ENCODE data around the gene GPC1. TPM values are rescaled to one million over a fixed set of nuclear protein-coding genes. Genes with fewer than 3 reads are reported as not detected.

GPC1 gene
- total and polyA plus RNA-seq, 2 donors (not counting 1 experiment from before 2014, with no cell fraction given) = 147 to 218 TPM

DNA sequence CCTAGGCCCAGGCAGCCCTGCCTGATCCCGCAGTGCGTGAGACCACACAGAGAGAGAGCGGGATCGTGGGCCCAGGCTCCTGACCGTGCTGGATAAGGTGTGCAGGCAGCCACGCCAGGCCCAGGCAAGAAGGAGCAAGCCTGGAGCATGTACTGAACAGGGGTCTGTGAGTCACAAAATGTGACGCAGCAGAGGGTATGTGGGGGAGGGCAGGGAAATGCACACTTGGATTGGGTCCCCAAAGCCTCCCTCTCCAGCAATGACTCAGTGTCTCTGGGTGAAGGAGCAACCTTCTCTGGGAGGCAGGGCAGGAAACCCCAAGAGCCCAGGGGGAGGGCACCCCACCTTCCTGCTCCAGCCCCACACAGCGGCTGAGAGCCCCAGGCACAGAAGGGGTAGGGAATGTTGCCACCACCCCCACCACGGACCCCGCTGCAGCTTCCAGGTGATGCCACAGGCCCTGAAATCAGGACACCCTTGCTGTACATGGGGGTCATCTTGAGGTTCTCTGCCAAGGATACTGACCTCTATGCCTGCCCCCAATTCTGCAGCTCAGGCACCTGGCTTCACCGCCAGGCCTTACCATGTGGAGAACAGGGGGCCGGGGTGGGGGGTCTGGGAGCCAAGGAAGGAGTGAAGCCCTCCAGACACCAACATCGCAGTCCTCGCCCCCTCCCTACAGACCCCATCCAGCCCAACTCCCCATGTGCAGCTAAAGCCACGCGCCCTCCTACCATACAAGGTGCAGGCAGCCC, 1.3 kb upstream of the GPC1 start:
- DNase-seq (ENCODE audit: low read depth in 2 of 2) = peak; percentile 95 to 97
- no peaks in the 10 kb centered on the region for H4K20me1 ChIP-seq (ENCODE audit: control insufficient read depth, extremely low read depth, insufficient read depth, low read length)
- peak overlapping the region; percentile 39 for H3K9ac ChIP-seq (ENCODE audit: insufficient read depth, low read length)
- peak overlapping the region; percentile 11 to 68 (median 41) for H3K4me3 ChIP-seq (replicated peaks in 1 of 4; ENCODE audit: control extremely low read depth in 1 of 4, insufficient read depth in 1 of 4, low read depth in 3 of 4, low read length in 4 of 4)
- H2AFZ ChIP-seq (ENCODE audit: low read length) = no peak overlapping the region
- peak overlapping the region; percentile 76 for H3K4me2 ChIP-seq (ENCODE audit: extremely low read depth, insufficient read depth, low read length)
- no peaks in the 10 kb centered on the region for H3K36me3 ChIP-seq (ENCODE audit: control insufficient read depth, insufficient read depth, low read length)
- H3K79me2 ChIP-seq (ENCODE audit: control insufficient read depth, insufficient read depth, low read length) = peaks cover 30% of the 10 kb centered on the region
- no peak for TF ChIP-seq EZH2 (IDR thresholded peaks at IDR 0.05; ENCODE audit: low read length, missing control alignments)
- TF ChIP-seq CTCF (conservative IDR thresholded peaks at IDR 0.05 in 1 of 2, IDR thresholded peaks at IDR 0.05 in 1 of 2; ENCODE audit: low read depth in 1 of 2, low read length in 2 of 2) = no peak
- peaks cover 21% of the 10 kb centered on the region for H3K4me1 ChIP-seq (ENCODE audit: control insufficient read depth, extremely low read depth, insufficient read depth, low read length)
- H3K9me3 ChIP-seq (ENCODE audit: control insufficient read depth, insufficient read depth, low read depth, low read length) = no peaks in the 10 kb centered on the region
- no peaks in the 10 kb centered on the region for H3K27me3 ChIP-seq (ENCODE audit: control insufficient read depth, insufficient read depth, low read length)
- H3K27ac ChIP-seq (ENCODE audit: insufficient read depth, low read length) = peak overlapping the region; percentile 88

GRCh38 chr2:240434728-240435456, 571 bp upstream of the GPC1 start:
- Histone ChIP-seq H3K4me3 (replicated peaks in 1 of 4; ENCODE audit: control extremely low read depth in 1 of 4, insufficient read depth in 1 of 4, low read depth in 3 of 4, low read length in 4 of 4) (peak overlapping the region; percentile 11 to 68 (median 41)), H3K4me2 (ENCODE audit: extremely low read depth, insufficient read depth, low read length) (peak overlapping the region; percentile 76), H3K27me3 (ENCODE audit: control insufficient read depth, insufficient read depth, low read length) (no peaks in the 10 kb centered on the region), H3K9ac (ENCODE audit: insufficient read depth, low read length) (peak overlapping the region; percentile 65), H3K9me3 (ENCODE audit: control insufficient read depth, insufficient read depth, low read depth, low read length) (no peaks in the 10 kb centered on the region), H3K27ac (ENCODE audit: insufficient read depth, low read length) (peak overlapping the region; percentile 88), H2AFZ (ENCODE audit: low read length) (no peak overlapping the region), H3K4me1 (ENCODE audit: control insufficient read depth, extremely low read depth, insufficient read depth, low read length) (peaks cover 21% of the 10 kb centered on the region), H4K20me1 (ENCODE audit: control insufficient read depth, extremely low read depth, insufficient read depth, low read length) (no peaks in the 10 kb centered on the region), H3K79me2 (ENCODE audit: control insufficient read depth, insufficient read depth, low read length) (peaks cover 38% of the 10 kb centered on the region), H3K36me3 (ENCODE audit: control insufficient read depth, insufficient read depth, low read length) (no peaks in the 10 kb centered on the region)
- peak; percentile 88 to 93 for DNase-seq (ENCODE audit: low read depth in 2 of 2)
- TF ChIP-seq CTCF (conservative IDR thresholded peaks at IDR 0.05 in 1 of 2, IDR thresholded peaks at IDR 0.05 in 1 of 2; ENCODE audit: low read depth in 1 of 2, low read length in 2 of 2) (no peak), EZH2 (IDR thresholded peaks at IDR 0.05; ENCODE audit: low read length, missing control alignments) (no peak)

DNA sequence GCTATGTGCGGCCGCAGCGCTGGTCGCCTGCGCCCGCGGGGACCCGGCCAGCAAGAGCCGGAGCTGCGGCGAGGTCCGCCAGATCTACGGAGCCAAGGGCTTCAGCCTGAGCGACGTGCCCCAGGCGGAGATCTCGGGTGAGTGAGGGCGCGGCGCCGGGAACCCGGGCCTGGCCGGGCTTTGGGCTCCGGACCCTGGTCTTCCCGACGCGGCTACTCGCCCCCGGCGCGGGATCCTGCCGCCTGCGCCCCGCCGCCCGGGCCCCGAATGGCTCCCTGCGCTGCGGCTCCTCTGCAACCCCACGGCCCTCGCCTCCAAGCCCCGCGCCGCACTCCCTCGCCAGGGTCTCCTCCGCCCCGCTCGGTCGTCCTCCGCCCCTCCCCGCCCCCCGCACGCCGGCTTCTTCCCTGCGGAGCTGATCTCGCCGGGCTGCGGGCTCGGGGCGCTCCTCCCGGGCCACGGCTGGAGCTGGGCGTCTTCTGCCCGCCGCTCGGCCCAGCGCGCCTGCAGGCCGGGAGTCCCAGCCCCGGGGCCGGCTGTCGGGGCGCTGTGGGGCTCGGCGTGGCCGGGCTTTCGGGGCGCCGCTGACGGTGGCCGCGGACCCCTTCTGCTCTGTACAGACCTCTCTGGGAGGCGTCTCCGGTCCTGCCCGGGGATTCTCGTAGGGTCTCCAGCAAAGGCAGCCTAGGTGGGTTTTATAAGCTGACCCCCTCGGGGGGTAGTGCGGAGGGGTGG, 652 bp downstream of the GPC1 start:
- Histone ChIP-seq H3K4me1 (ENCODE audit: control insufficient read depth, extremely low read depth, insufficient read depth, low read length) (peaks cover 21% of the 10 kb centered on the region), H3K9me3 (ENCODE audit: control insufficient read depth, insufficient read depth, low read depth, low read length) (no peaks in the 10 kb centered on the region), H3K4me2 (ENCODE audit: extremely low read depth, insufficient read depth, low read length) (peak overlapping the region; percentile 97), H3K27ac (ENCODE audit: insufficient read depth, low read length) (peak overlapping the region; percentile 80), H3K4me3 (replicated peaks in 1 of 4; ENCODE audit: control extremely low read depth in 1 of 4, insufficient read depth in 1 of 4, low read depth in 3 of 4, low read length in 4 of 4) (peak overlapping the region; percentile 77 to 82 (median 80)), H3K9ac (ENCODE audit: insufficient read depth, low read length) (peak overlapping the region; percentile 92), H2AFZ (ENCODE audit: low read length) (no peak overlapping the region), H4K20me1 (ENCODE audit: control insufficient read depth, extremely low read depth, insufficient read depth, low read length) (no peaks in the 10 kb centered on the region), H3K79me2 (ENCODE audit: control insufficient read depth, insufficient read depth, low read length) (peaks cover 48% of the 10 kb centered on the region), H3K36me3 (ENCODE audit: control insufficient read depth, insufficient read depth, low read length) (peaks cover 7% of the 10 kb centered on the region), H3K27me3 (ENCODE audit: control insufficient read depth, insufficient read depth, low read length) (no peaks in the 10 kb centered on the region)
- DNase-seq (ENCODE audit: low read depth in 2 of 2) = no peak
- no peak for TF ChIP-seq CTCF (conservative IDR thresholded peaks at IDR 0.05 in 1 of 2, IDR thresholded peaks at IDR 0.05 in 1 of 2; ENCODE audit: low read depth in 1 of 2, low read length in 2 of 2)
- TF ChIP-seq EZH2 (IDR thresholded peaks at IDR 0.05; ENCODE audit: low read length, missing control alignments) = no peak

Data from fibroblast of lung (primary cell).